GM18858 (cell line): ENCODE results near the gene AGGF1.
"Not testable (repeated sequence)": the region's sequence is repeated elsewhere in the genome, so short reads cannot be mapped to it uniquely, and the experiment has no call there.

Source experiments
- ATAC-seq: cut with Tn5 transposase; IDR thresholded peaks from one replicate; pipeline ENCODE4 v1.9.1; 2021; ENCODE audit not compliant: unreplicated experiment

AGGF1 gene

DNA sequence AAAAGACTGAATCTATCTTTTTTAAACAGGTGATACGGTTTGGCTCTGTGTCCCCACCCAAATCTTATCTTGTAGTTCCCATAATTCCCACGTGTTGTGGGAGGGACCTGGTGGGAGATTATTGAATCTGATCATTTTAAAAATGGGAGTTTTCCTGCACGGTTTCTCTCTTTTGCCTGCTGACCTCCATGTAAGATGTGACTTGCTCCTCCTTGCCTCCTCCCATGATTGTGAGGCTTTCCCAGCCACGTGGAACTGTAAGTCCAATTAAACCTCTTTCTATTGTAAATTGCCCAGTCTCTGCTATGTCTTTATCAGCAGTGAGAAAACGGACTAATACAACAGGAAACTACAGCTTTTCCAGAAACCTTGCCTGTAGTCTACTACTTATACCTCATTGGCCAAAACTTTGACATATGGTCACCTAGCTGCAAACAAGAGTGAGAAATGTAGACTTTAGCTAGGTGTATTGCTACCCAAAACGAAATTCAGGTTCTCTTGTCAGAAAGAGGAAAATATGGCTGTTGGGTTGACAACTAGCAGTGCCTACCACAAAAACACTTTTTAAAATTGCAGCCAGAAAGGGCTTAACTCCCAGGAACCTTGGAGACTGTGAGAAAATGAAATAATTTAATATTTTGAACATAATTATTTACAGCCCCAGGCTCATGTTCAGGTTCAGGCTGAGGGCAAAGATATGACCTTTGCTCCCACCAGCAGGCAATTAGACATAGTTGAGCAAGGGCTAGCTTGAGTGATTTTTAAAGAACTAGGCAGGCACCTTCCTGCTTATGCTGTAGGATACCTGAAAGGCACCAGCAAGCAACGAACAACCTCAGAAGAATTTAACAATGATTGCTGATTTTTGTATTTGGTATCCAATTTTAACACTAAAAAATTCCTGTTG is 7.4 kb upstream of the AGGF1 start:
- no peak for ATAC-seq

DNA sequence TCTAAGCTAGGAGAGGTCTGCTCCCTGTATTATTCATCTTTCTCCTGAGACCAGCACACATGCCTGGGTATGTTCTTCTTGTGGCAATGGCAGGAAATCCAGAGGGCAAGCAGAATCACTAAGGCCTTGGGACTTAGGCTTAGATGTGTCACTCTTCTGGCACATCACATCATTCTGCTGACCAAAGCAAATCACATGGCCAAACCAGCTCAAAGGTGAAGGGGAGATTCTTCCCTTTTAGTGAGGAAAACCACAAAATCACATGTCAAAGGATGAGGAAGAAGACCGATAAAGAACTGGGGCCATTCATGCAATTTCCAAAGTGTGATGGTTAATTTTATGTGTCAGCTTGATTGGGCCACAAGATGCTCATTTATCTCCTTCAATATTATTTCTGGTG is 5.7 kb upstream of the AGGF1 start:
- ATAC-seq = no peak

DNA sequence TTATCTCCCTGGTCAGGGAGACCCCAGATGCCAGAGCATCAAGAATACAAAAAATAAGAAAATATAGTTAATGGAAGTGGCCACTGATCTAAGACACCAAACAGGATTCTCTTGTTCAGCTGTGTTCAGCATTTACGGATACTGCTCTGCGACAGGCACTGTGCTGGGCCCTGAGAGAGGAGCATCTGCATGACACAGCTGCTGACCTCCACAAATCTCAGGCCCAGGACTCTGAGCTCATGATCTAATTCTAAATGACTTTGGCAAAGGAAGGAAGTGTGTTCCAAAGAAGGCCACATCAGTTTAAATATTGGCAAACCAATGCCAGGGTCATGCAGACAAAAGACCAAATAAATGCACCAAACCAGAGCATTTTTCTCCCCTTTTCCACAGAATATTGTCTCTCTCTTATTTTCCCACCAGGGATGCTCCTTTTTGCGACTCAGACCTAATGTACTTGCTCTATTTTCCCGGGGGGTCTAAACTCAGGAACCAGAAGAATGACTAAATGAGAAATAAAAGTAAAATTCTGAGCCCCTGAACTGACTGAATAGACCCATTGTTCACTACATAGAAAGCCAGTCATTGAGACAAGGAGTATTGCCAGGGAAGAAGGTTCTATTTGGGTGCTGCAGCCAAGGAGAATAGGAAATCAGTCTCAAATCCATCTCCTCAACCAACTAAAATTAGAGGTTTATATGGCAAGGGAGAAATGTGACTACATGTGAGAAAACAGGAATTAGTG is 1.4 kb upstream of the AGGF1 start:
- ATAC-seq = no peak

DNA sequence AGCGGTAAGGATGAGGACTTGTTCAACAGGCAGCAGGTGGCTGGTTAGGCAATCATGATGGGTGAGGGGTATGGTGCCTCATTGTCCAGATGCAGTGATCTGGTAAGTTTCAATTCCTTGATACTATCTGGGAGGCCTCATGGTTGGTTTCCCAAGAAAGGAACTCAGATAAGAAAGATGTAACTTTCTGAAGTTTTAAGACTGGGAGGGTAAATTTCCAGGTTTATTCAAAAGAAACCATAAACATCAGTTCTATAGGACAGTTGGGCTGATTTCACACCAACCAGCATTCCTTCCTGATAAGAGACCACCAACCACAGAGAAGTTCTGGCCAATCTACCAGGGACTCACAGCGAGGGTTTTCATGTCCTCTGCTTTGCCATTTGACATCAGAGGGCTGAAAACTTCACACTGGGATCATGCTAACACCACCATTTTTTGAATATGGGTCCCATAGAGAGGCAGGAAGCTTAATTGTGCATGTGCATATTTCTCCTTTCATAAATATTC is 773 bp upstream of the AGGF1 start:
- no peak for ATAC-seq

DNA sequence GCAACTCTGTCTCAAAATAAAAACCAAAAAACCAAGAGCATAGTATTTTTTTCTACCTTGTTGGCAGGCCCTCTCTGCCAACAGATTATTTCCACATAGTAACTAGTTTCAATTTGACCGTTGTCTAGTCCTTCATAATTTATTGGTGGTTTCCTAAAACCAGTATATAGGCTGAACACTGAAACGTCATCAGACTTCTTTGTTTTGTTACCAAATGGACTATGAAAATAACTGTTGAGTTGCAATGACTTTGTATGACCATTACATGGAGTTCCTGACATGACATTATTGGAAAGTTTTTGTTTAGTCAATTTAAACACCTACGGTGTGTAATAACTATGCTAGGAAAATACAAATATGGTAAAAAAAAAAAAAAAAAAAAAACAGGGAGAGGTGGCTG is 1.7 kb downstream of the AGGF1 start:
- no peak for ATAC-seq

DNA sequence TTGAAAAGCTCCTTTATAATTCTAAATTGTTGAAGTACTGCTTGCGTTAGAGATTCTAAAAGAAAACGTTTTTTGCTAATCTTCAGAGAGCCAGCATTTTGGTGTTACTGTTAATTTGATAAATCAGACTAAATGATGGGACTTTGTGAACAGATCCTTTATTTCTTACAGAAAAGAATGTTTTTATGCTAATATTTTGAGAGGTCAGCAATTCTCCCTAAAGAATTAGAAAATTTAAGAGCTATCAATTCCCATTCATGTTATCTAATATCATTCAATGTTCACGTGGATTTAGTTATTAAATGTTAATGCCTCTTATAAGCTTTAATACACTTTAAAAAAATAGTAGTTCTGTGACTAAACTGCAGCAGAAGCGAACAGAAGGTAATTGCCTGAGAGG is 2.4 kb downstream of the AGGF1 start:
- no peak for ATAC-seq

DNA sequence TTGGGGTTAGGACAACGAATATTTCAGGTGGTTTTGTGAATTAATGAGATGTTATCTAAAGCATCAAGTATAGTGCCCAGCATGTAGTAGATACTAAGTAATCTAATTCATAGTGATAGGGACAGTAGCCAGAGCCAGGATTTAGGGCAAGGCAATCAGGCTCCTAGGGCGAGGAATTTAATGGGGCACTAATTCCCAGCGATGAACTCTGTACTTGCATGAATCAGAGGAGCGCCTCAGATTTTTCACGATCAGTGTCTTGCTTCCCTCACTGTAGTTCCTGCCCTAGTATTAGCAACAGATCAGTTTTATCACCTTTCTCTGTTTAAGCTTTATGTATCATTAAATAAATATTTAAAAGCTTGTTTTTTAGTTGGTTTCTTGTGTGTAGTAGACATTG is 3.1 kb downstream of the AGGF1 start:
- ATAC-seq = no peak

DNA sequence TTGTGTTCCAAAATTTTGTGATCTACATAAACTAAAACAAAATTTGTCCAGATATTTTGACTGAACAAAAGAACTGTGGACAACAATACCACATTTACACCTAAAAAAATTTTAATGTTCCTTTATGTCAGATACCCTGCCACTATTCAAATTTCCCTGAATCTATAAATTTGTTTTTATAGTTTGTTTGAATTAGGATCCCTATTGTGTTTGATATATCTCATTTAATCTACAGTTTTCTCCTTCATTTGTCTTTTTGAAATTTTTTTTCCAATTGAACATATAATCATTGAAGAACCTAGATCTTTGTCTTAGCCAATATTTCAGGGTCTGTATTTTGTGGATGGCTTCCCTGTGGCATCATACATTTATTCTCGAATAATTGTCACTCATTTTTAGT is 5.7 kb downstream of the AGGF1 start:
- no peak for ATAC-seq

DNA sequence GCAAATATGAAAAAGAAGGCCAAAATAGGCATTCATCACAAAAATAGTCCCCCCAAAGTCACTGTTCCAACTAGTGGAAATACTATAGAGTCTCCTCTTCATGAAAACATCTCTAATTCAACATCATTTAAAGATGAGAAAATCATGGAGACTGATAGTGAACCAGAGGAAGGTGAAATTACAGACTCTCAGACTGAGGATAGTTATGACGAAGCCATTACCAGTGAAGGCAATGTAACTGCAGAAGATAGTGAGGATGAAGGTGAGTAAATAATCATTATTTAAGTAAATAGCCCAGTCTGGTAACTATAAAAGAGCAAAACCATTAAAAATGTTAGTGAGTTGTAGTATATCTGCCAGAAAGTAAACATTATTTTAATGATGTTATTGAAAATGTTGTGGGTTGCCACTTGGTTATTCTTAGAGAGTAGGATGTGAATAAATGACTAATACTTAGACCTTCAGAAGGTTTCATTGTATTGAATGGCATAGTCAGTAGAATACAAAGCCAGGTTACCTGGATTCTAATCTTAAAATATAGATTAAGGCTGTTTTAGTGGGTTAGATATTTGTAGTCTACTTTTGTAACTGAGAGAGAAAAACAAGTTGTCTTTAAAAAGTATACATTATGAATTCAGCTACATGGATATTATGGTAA is 16.3 kb downstream of the AGGF1 start:
- ATAC-seq = no peak

DNA sequence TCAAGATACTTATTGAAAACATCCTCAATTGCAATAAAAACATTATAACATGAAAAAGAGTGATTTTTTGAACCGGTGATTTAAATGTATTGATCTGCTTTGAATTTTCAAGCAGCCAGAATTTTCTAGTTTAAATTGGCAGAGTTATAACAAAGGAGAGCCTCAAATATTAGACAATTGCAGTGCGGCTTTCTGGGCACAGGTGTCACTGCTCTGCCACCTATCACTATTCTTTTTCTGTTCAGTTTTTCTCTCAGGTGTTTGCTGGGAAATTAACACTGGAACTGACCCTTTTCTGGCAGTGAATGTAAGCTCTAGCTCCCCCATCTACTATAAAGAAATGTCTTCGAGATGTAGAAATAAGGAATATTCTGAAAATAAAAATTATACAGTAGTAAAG is 33.8 kb downstream of the AGGF1 start:
- no peak for ATAC-seq

DNA sequence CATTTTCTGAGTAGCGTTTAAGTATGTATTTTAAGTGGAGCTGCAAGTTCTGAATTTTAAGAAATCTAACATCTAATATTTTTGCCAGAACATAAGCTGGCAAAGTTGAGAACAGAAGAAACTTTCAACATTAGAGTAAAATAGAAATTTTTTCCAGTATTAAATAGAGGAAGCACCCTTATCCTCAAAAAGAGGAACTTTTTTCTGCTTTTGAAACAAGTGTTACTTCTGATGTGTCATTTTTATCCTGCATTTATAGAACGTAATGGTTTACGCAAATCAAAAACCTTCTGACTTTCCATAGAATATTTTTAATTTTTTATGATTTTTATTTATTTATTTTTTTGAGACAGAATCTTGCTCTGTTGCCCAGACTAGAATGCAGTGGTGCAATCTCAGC is 35.1 kb downstream of the AGGF1 start:
- ATAC-seq = no peak

DNA sequence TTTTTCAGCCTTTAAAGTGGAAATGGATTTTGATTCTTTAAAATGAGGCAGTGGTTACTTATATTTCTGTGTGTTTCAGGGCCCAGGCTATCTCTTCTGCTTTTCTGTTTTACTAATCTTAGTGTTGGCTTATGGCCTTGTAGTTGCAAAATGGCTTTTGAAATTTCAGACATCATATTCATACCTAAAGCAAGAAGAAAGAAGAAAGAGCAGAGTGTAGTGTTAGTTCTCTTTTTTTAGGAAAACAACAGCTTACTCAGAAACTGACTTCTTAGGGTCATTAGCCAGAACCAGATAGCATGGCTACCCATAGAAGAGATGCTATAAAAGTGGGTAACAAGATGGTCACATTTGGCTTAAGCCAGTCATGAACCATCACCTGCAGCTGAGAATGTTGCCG is 36.0 kb downstream of the AGGF1 start:
- ATAC-seq = no peak

DNA sequence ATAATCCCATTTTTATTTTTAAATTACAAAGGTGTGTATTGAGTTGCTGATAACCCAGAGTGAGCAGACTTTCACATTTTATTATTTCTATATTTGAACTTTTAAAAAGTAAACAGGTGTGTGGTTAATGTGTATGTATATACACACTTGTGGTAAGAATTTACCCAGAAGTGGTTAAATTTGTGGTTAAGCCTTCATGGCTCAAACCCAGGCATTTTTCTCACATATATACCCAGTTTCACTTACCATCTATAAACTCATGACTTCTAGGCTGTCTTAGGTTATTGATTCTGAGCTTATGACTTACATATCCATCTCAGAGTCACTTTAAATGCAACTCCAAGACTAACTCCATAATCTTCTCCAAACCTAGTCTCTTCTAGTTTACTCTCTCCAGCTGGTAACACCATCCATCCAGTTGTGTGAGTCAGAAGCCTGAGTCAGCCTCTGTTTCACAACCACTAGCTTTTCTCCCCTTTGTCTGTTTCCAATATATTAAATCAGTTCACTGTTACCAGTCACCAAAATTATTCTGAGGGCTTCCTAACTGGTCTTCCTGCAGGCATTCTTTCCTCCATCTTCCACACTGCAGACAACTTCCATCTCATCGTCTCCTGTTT is 36.7 kb downstream of the AGGF1 start:
- no peak for ATAC-seq

DNA sequence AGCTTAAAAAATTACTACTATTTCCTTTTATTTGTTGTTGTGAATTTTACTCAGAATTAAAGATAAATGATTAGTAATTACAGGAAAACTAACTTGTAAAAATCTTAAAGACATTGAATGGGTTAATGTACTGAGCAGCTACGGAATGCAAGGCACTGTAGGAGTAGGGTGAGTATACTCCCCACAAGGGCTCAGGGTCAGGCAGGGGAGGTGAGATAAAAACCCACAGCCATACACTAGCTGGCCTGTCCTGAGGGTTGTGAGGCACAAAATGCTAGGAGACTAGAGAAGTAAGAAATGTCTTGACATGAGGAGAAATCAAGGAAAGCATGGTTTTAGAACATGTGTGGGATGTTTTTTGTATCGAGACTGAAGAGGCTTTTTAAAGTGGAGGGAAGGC is 43.5 kb downstream of the AGGF1 start:
- no peak for ATAC-seq

DNA sequence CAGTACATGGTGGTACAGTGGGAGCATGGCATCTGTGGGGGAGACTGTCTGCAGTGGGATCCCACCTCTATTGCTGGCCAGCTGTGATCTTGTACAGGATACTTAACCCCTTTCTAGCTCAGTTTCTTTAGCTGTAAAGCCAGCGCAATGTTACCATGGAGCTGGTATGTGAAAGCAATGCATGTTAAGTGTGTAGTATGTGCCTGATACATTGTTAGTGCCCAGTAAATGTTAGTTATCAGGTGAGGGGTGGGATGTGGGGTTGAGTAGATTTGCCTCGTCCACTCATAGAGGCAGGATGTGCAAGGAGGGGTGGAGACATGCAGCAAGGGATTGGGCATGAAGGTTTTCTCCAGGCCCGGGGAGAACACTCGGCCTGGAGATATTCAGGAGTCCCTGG is 44.5 kb downstream of the AGGF1 start:
- ATAC-seq = no peak

DNA sequence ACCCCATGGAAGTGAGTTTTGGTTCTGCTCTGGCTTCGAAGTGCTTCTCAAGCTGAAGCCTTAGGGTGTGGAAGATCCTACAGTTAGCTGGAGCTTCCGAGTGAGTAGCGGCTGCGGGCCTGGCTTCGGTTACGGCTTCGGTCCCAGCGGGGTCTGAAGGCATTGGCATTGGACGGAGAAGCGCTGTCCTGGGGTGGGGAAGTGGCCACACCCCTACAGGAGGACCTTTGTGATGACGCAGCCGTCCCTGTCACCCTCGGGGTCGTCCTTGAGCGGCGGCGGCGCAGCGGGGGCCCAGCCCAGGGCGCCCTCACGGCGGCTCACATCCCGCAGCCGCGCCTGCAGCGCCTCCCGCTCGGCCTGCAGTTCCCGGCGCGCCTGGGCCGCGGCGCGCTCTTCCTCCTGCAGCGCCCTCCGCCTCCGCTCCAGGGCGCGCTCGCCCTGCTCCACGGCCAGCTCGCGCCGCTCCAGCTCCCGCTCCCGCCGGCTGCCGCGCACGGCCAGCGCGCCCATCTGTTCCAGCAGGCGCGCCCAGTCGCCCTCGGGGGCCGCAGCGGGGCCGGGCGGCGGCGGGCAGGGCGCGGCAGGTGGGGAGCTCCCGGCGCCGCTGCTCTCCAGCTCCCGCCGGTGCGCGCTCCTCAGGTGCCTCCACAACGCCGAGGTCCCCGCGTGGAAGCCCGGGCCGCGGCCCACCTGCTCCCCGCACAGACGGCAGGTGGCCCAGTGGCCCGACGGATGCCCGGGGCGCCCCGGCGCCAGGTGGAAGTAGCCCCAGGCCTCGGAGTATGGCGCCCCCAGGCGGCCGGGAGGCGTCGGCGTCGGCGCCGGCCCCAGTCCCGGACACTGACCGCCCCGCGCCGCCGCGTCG is 47.0 kb downstream of the AGGF1 start:
- ATAC-seq = peak; percentile 67

DNA sequence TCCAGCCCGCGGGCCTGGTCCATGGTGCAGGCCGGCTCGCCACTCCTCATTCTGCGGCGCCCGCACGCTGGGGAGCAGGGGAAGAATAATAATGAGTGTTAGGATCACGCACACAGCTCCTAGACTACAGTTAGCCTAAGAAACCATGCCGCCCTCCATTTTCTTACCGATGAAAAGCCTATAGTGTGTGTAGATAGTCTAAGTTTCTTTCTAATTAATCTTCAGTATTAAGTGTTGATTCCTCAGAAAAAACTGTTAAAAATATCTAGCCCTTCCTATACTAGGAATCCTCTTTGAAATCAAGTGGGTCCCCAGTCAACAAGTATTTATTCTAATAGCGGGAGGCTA is 47.6 kb downstream of the AGGF1 start:
- no peak for ATAC-seq

DNA sequence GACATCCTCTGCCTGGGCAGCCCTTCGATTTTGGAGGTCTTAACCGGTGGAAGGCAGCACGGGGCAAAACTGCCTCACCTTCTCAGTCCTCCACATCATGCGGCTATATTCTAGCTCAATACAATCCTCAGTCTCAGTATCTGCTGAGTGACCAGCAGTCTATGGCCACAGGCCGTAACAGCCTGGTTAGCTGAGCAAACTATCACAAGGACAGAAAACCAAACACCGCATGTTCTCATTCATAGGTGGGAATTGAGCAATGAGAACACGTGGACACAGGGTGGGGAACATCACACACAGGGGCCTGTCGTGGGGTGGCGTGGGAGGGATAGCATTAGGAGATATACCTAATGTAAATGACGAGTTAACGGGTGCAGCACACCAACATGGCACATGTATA is 50.3 kb downstream of the AGGF1 start:
- not testable (repeated sequence) for ATAC-seq

DNA sequence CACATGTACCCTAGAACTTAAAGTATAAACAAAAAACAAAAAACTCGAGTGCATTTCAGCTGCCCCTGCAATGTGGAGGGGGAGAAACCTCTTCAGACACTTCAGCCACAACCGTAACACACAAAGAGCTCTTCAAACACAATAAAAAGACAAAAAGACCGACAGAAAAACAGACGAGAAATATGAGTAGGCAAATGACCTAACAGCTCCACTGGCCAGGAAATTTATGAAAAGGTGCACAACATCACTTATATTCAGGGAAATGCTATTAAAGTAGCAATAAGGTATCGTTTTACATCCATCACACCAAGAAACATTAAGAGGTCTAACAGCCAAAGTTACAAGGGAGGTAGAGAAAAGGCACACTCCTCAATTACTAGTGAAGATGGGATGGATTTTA is 50.7 kb downstream of the AGGF1 start:
- no peak for ATAC-seq

DNA sequence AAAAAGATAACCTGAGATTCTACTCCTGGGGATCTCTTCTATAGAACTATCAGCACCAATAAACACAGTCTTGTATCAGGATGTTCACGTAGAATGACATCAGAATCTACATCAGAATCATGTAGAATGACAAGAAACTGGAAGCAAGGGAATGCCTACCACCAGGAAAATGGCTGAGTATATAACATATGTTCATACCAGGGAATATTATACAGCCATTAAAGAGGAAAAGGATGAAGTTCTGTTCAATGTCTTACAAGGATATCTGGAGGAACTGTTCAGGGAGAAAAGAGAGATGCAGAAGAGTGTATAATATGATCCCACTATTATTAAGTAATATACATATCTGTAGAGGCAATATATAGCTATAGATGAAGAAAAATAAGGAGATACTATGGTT is 52.1 kb downstream of the AGGF1 start:
- ATAC-seq = no peak
